Measurements from ENCODE around the gene OR14A16.

Gene OR14A16

GRCh38 chr1:247824023-247824422, at the start of gene OR14A16:
OR14A16 (minus strand) TSS chr1:247824119; CDS start chr1:247815729, 8,390 bp downstream.
- no peak for DNase-seq
- no peak for ATAC-seq

DNA sequence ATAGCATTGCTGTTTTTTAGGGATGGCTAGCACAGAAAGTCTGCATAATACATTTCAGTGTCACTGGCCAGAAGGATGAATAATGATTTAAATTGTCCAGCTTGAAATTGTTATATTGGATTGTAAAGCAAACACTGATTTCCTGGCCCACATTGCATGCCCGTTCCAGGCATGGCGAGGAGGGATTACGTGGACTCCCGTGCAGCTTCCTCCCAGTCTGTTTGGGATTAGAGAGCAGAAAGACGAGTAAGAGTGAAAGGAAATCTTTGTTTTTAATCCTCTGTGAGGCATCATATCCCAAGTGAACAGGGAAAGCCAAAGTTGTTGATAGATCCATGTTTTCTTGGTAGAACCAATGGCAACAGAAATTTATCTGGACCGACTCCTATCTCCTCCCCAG, 41.5 kb upstream of the OR14A16 start:
- DNase-seq (no peak), ATAC-seq (no peak)

GRCh38 chr1:247864644-247865043, 40.7 kb upstream of the OR14A16 start:
- ATAC-seq (no peak), DNase-seq (no peak)

DNA sequence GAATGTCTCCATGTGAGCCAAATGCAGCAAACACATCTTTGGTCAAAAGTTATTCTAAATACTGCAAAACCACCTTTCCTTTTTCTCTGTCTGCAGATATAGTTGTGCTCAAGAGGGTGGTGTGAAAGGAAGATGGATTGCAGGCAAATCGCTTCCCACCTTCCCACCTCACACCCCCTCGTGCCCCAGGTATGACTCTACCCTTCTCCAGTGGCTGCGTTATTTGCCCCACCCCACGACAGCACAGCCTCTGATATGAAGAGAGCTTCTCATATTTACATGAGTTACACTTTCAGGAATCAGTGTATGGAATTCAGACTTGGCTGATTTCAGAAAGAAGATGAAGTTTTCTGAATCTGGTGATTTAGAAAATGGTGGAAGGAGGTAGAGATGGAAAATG, 38.8 kb upstream of the OR14A16 start:
- no peak for ATAC-seq
- no peak for DNase-seq

DNA sequence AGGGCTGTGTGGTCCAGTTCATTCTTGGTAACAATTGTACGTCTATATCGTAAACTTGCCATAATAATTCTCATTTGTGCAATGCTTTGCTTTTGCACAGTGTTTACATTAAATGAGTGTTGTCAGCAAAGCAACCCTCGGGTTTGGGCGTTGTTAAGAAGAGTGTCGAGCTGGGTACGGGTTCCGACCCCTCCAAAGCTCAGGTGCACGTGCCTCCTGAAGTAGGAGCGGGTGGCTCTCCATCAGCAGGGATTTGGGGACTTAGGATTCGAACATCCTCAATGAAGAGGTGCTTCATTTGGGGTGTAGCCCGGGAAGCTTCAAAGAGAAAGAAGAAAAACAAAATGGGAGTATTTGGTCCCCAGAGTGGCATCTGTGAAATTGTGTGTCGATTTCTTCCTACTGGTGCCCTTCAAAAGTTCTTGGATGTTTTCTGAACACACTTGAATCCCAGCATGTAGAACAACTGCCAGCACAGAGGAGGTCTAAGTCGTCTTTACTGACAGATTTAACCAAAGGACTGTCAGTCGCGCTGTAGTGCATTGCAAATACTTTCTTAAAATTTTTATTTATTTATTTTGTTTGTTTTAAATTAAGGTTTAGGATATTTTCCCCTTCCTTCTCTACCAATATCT, 34.2 kb upstream of the OR14A16 start:
- ATAC-seq (no peak), DNase-seq (no peak)

DNA sequence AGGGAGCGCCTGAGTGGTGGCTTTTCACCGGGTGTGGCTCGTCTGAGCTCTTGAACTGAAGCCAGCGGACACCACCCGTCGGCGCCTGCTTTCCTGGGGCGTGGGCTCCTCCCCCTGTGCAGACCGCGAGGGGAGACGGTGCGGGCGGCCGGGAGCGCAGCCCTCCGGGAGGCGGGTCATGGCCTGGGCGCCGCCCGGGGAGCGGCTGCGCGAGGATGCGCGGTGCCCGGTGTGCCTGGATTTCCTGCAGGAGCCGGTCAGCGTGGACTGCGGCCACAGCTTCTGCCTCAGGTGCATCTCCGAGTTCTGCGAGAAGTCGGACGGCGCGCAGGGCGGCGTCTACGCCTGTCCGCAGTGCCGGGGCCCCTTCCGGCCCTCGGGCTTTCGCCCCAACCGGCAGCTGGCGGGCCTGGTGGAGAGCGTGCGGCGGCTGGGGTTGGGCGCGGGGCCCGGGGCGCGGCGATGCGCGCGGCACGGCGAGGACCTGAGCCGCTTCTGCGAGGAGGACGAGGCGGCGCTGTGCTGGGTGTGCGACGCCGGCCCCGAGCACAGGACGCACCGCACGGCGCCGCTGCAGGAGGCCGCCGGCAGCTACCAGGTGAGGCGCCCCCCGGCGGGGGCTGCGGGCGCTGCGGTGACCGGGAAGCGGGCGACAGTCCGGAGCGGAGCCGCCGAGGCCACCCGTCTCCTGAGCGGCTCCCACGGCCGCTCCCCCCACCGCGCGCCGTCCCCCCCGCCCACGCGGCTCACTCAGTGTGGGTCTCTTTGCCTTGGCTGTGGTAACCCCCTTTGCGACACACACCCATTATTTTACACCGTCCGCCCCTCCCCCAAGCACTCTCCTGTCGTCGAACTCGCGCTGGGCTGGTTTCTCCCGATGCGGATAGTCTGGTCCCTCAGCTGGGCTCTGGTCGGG, 33.4 kb upstream of the OR14A16 start, which contains the start of gene TRIM58:
TRIM58 (plus strand) TSS at position 119 of the 916 bp plus-strand sequence; CDS start at position 179, 60 bp downstream.
- peak; percentile 50 for DNase-seq
- ATAC-seq, result peak; percentile 82

DNA sequence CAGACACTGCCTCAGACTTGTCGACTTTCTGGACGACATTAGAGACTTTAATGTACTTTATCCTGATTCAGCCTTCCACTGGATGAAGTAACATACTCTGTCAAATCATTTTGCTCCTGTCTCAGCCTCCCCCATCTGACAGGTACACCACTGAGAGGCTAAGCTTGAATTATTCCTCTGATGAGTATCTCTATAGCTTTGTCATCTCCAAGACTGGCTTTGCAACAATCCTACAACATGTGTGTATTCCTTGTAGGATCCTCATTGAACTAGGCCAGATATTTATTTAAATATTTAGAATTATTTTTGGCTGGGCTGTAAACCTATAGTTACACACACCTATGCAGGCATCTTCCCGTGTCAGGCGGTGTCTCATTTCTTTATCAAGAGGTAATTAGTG, 32.0 kb upstream of the OR14A16 start:
- ATAC-seq, result no peak
- no peak for DNase-seq

GRCh38 chr1:247854899-247855545, 31.1 kb upstream of the OR14A16 start:
- ATAC-seq (no peak), DNase-seq (no peak)

DNA sequence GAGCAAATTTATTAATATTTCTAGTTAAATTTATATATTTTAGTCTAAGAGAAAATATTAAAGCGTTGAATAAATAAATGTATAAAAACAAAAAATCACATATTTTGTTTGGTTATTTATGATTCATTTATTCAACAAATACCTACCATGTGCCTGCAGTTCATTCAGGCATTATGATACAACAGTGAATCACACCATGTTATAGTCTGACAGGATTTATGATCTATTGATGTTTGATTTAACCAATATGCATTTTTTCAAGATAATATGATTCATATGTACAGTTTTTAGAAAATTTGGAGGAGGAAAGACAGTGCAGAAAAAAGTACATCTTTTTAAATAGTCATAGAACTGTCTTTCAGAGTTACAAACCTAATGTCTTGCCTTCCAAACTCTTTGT, 25.7 kb upstream of the OR14A16 start:
- no peak for DNase-seq
- no peak for ATAC-seq

- ATAC-seq (no peak), DNase-seq (no peak)
These were observed 24.4 kb upstream of the OR14A16 start for GRCh38 chr1:247848346-247848745.

- DNase-seq, result no peak
- no peak for ATAC-seq
These were observed 21.7 kb upstream of the OR14A16 start for GRCh38 chr1:247845693-247846017.

DNA sequence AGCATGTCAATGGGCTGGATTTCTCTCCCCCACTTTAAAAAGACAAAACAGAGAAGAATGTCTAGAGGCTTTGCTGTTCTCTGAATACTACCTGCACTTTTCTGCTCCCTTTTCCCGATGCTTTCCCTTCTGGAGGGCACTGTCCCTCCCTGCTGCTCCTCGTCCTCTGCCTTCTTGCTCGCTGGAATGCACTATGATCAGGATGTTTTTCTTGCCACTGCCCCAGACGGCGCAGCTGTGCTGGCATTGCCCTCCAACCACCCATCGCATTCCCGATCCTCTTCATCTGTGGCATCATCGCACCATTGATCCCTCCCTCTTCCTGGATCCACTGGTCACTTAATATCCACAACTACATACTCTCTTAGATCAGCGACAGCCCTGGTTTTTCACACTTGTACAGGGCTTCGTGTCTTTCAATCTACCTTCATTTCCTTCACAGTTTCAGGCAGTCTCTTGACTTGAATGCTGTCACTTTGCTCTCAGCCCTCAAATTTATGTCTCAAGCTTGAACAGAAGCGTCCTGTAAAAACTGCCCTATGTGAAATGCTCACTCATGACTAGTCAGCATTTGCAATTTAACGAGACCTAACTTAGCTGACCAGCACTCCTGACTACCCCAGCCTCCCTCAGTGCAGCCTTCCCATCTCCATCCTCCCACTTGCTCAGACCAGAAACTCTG, 21.2 kb upstream of the OR14A16 start:
- DNase-seq (no peak), ATAC-seq (no peak)

DNA sequence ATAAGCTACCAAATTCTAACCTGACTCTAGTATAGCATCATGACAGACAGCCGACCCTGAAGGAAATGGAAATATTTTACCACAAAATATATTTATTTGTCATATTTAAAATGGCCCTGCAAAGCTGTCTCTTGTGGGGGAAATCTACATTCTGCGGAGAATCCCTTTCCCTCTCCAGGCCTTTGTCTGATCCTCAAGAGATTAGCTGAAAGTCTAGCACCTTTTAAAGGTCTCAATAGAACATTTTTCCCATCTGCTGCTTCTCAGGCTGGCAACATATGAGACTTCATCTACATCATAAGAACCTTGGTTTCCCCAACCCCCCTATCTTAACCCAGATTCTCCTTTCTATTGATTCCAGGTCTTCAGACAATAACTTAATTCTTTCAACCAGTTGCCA, 19.5 kb upstream of the OR14A16 start:
- DNase-seq, result no peak
- ATAC-seq, result no peak

DNA sequence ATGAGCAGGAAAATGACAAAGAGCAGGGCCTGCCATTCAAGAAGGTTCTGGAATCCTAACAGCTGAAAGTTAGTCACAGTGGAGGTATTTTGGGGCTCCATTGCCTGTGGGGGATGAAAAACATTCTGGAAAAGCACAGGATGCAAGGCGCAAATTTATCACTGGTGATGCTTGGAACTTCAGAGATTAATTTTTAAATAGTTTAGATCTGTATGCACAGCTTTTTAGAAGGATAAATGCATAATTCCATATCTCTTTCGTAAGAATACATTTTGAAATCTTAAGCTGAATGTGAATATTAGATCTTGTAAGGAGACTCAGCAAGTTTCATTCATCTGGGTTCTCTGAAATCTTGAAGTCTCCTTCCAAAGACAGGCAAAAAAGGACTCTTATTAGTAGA, 17.9 kb upstream of the OR14A16 start, which contains the start of gene OR11L1:
OR11L1 (minus strand) TSS at position 101 of the 400 bp plus-strand sequence; CDS start at position 101, 0 bp downstream.
- no peak for ATAC-seq
- no peak for DNase-seq

DNA sequence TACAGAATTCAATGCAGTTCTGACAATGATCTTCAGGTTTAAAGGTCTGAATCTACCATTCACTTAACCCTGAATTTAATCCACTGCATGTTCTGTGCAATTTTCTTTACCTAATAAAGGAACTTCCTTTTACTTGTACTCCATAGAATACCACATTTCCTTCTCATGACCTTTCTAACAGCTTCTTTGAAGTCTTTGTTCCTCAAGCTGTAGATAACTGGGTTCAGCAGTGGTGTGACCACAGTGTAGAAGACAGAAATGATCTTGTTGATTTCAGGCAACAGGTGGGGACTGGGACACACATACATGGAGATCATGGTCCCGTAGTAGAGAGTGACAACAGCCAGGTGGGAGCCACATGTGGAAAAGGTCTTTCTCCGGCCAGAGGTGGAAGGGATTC, 16.9 kb upstream of the OR14A16 start:
- DNase-seq, result no peak
- no peak for ATAC-seq

GRCh38 chr1:247833601-247834000, 9.7 kb upstream of the OR14A16 start:
- ATAC-seq (no peak), DNase-seq (no peak)

DNA sequence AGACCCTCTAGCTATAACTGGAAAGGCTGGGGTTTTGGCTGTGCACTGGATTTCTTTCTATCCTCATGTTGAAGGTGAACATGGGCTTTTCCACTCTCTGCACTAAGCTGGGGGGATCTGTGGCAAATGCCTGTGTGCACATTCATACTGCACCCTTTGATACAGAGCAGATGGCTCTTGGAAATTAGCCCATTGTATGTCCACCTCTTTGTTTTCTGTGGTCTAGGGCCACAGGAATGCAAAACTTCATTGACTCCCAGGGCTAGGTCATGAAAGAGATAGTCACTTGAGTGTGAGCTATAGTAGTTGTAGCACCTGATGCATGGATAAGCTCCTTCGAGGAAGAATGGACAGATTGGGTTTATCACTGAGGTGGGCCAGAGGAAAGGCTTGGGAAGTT, 5.7 kb upstream of the OR14A16 start:
- DNase-seq, result no peak

GRCh38 chr1:247825362-247825761, 1.4 kb upstream of the OR14A16 start:
- DNase-seq, result no peak
- ATAC-seq, result no peak

More for the DNA sequence above, 5.7 kb upstream of the OR14A16 start:
- ATAC-seq, result no peak

- ATAC-seq, result no peak
- no peak for DNase-seq
These were observed 1.9 kb downstream of the OR14A16 start for GRCh38 chr1:247822060-247822459.

GRCh38 chr1:247812637-247813036, 11.3 kb downstream of the OR14A16 start:
- no peak for ATAC-seq

DNA sequence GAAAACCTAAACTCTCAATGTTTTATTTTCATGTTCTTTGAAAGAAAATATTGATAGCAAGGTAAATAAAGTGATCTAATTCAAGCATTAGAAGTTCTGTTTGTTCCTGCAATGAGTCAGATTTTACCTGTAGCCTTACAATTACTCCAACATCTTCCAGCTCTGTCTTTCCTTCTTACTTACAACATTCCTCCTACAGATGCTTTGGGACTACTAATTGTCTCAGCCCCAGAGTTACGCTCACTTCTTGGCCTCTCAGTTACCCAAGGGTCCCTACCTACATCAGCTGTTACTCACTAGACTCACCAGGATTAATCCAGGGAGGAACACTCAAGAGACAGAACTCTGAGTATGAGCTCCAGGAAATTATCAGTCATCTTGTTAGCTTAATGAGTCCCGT, 26.4 kb downstream of the OR14A16 start:
- ATAC-seq (no peak), DNase-seq (no peak)

More at GRCh38 chr1:247812637-247813036, 11.3 kb downstream of the OR14A16 start:
- DNase-seq, result no peak

DNA sequence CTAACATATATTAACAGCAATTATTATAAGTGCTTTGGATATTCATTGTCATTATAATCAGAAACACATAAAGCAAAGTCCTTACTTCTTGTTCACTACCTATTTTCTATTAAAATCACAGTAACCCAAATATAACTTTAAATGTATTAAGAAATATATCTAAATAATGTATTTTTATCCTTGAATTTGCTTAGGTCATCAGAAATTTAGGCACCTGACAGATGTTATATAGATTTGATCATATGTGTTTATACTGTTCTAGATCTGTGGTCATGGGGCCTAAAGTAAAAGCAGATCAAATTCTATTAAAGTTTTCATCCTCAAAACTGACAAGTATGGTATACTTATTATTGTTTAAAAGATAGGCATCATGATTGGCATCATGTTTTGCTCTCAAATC, 54.3 kb downstream of the OR14A16 start:
- DNase-seq, result no peak
- no peak for ATAC-seq

Measured in stimulated activated naive CD8-positive, alpha-beta T cell treated with anti-CD3 and anti-CD28 coated beads, Interleukin-15, Interleukin-2, amounts not matched to agents 100 U/mL and 50 U/mL, for 24 hours (primary cell).